ENCODE data around the gene RPL14. TPM values are rescaled to one million over a fixed set of nuclear protein-coding genes. Genes with fewer than 3 reads are reported as not detected.

Gene RPL14
- total and polyA plus RNA-seq, 2 of the 13 experiments (the other 11 are each of a cell fraction or from before 2014, with no cell fraction given) = 502 to 1,291 TPM

DNA sequence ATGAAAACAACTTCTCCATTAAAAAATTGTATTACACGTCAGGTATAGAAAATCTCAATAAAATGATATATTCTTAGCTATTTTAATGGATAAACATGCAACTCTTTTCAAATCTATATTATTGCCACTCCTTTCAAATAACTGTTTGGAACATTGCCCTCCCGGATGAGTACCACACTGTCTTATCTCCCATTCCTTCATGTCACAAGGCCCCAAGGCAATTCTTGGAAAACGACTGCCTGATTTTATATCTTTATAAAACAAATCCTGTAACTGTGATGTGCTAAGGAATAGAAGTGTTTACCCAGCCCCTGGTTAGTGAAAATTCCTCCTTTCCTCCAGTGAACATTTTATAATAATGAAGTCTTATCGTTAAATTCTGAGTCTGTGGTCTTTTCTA is 13.6 kb downstream of the RPL14 start:
- no peaks in the 10 kb centered on the region for H3K79me2 ChIP-seq (ENCODE audit: insufficient read depth, low read length)
- DNase-seq (ENCODE audit: low spot score) = no peak
- no peak for ATAC-seq
- H3K4me2 ChIP-seq (ENCODE audit: low read depth, low read length) = no peak overlapping the region
- no peak overlapping the region for H3K9ac ChIP-seq (ENCODE audit: insufficient read depth, low read depth, low read length)
- no peaks in the 10 kb centered on the region for H3K9me3 ChIP-seq (ENCODE audit: low read length)
- POLR2A ChIA-PET = no interaction called here
- H4K20me1 ChIP-seq (ENCODE audit: insufficient read depth, low read length) = no peaks in the 10 kb centered on the region
- H3K36me3 ChIP-seq (replicated peaks in 1 of 2; ENCODE audit: control insufficient read depth in 1 of 2, insufficient read depth in 2 of 2, low read length in 2 of 2) = no peaks in the 10 kb centered on the region
- BruUV-seq (replicated peaks) = no TSS peak
- no peak for FAIRE-seq
- 71% methylated on average over 4 of the region's 4 CpGs for whole genome bisulfite sequencing (ENCODE audit: low lambda C conversion rate)
- H2AFZ ChIP-seq (ENCODE audit: low read length) = no peak overlapping the region
- no peak overlapping the region for H3K4me3 ChIP-seq (replicated peaks in 1 of 3; ENCODE audit: insufficient read depth in 1 of 3, low read depth in 2 of 3, low read length in 3 of 3)
- intact Hi-C loops (cut with micrococcal nuclease; ENCODE audit: unreplicated experiment) (no loop called here), in situ Hi-C loops (cut with HindIII; ENCODE audit: extremely low pct_ligation_motif_present, low pct_unique_long_range_greater_than_20kb) (no loop called here)
- CTCF ChIA-PET (ENCODE audit: low intra/inter-chr PET ratio, low total read pairs) = no interaction called here
- no peak for TF ChIP-seq ZBED4 (CRISPR knock-in tag; IDR thresholded peaks at IDR 0.05; ENCODE audit: borderline replicate concordance)
- no peak for TF ChIP-seq ZNF569 (CRISPR knock-in tag; IDR thresholded peaks at IDR 0.05; ENCODE audit: borderline replicate concordance)
- TF ChIP-seq GLI4 (CRISPR knock-in tag; IDR thresholded peaks at IDR 0.05; ENCODE audit: borderline replicate concordance) = no peak
- no peak for TF ChIP-seq RNF219 (CRISPR knock-in tag; IDR thresholded peaks at IDR 0.05)
- TF ChIP-seq REL (CRISPR knock-in tag; conservative IDR thresholded peaks at IDR 0.05) = no peak
- no peak for TF ChIP-seq ZNF615 (CRISPR knock-in tag; IDR thresholded peaks at IDR 0.05; ENCODE audit: borderline replicate concordance)
- no peaks in the 10 kb centered on the region for H3K27me3 ChIP-seq (ENCODE audit: control insufficient read depth in 1 of 2, insufficient read depth in 2 of 2, low read length in 2 of 2)
- no peak overlapping the region for H3K27ac ChIP-seq (ENCODE audit: extremely low read length, insufficient read depth, low read length)
- H3K4me1 ChIP-seq (ENCODE audit: insufficient read depth, low read length) = peaks cover 12% of the 10 kb centered on the region
